ENCODE measurements around the gene GPRASP1.
"Not testable (repeated sequence)": the region's sequence is repeated elsewhere in the genome, so short reads cannot be mapped to it uniquely, and the experiment has no call there.

GPRASP1 gene

DNA sequence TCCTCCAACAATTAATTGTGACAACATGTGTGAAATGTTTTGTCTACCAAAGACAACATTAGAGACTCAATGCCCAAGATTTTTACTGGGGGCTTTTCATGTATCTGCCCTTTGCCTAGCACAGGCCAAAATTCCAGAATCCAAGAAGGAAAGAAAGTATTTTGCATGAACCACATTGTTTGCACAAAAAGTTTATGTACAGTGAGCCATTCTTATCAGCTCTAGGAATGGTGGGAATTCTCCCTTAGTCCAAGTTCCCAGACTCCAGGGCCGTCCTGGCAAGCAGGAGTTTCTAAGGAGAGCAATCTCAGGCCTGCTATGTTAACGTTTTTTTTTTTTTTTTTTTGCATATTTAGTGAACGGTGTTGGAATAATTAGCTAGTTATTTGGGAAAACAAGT lies 21.6 kb downstream of the GPRASP1 start:
- H3K27ac Mint-ChIP-seq: no peak overlapping the region
- H3K4me1 Mint-ChIP-seq: no peaks in the 10 kb centered on the region
- H3K4me3 Mint-ChIP-seq: no peak overlapping the region
- DNase-seq (ENCODE audit: low spot score in 2 of 2): no peak
- no peaks in the 10 kb centered on the region for H3K36me3 Mint-ChIP-seq
- ATAC-seq: no peak
- peaks cover 3% of the 10 kb centered on the region for H3K9me3 Mint-ChIP-seq

DNA sequence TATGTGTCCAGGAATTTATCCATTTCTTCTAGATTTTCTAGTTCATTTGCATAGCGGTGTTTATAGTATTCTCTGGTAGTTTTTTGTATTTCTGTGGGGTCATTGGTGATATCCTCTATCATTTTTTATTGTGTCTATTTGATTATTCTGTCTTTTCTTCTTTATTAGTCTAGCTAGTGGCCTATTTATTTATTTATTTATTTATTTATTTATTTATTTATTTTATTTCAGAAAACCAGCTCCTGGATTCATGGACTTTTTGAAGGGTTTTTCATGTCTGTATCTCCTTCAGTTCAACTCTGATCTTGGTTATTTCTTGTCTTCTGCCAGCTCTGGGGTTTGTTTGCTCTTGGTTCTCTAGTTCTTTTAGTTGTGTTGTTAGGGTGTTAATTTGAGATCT lies 26.2 kb downstream of the GPRASP1 start:
- not testable (repeated sequence) for ATAC-seq; H3K4me1 Mint-ChIP-seq; DNase-seq (ENCODE audit: low spot score in 2 of 2); H3K27ac Mint-ChIP-seq; H3K36me3 Mint-ChIP-seq; H3K9me3 Mint-ChIP-seq; H3K4me3 Mint-ChIP-seq

DNA sequence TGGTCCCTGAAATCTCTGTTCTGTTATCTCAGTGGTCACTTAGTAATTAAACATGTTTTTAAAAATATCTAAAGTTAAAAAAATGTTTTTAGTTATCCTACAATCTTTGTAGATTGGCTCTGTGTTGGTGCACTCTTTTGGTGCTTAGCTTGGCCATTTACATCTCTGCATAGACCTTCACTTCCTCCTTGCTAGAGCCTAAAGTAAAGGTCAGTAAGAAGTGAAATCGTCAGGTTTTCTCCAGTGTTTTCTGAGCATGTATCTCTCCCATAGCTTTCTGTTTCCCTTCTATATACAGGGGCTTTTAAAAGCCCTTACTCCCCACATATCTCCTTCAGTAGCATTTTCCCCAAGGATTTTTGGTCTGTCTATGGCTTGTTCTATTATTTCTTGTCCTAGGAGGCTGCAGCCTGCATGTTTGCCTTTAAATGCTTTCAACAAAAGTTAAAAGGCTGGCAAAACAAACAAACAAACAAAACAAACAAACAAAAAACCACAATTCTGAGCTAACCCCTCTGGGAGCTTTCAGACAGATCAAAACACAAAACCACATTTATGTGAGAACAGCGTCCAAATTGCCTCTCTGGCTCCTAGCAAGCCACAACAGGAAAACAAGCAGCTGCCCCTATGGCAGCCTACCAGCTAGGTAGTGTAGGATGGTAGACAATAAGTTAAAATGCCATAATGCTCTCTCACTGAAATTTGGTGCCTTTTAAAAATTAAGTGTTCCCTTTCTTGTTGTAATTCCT lies 33.7 kb downstream of the GPRASP1 start:
- ATAC-seq: no peak
- H3K4me1 Mint-ChIP-seq: peaks cover 16% of the 10 kb centered on the region
- no peak overlapping the region for H3K27ac Mint-ChIP-seq
- no peak overlapping the region for H3K4me3 Mint-ChIP-seq
- H3K36me3 Mint-ChIP-seq: no peaks in the 10 kb centered on the region
- DNase-seq (ENCODE audit: low spot score in 2 of 2): no peak
- peaks cover 7% of the 10 kb centered on the region for H3K9me3 Mint-ChIP-seq

DNA sequence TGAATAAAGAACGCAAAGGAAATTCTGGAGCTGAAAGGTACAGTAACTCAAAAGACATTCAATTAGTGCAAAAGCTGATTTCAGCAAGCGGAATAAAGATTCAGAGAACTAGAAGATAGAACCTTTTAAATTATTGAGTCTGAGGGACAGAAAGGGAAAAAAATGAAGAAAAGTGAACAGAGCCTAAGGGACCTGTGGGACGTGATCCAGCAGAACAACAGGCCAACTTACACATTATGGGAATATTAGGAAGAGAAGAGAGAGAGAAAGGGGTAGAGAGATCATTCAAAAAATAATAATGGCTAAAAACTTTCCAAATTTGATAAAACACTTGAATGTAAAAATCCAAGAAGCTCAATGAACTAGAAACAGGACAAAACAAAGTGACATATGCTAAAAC lies 43.5 kb downstream of the GPRASP1 start:
- Mint-ChIP-seq H3K36me3 (no peaks in the 10 kb centered on the region), H3K9me3 (peaks cover 2% of the 10 kb centered on the region), H3K4me1 (no peaks in the 10 kb centered on the region), H3K27ac (no peak overlapping the region), H3K4me3 (no peak overlapping the region)
- DNase-seq (ENCODE audit: low spot score in 2 of 2) (no peak), ATAC-seq (no peak)

DNA sequence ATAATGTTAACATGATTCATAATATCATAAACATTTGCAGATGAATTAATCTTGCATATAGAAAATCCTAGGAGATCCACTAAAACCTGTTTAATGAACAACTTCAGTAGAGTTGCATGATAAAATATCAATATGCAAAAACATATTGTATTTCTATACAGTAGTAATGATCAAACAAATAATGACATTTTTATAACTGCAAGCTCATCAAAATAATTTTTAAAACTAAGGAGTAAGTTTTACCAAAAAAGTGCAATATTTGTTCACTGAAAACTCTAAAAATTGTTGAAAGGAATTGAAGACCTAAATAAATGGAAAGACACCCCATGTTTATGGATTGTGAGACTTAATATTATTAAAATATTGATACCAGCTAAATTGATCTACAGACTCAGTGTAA lies 45.0 kb downstream of the GPRASP1 start:
- Mint-ChIP-seq H3K27ac (no peak overlapping the region), H3K9me3 (peaks cover 2% of the 10 kb centered on the region), H3K4me3 (no peak overlapping the region), H3K36me3 (no peaks in the 10 kb centered on the region), H3K4me1 (no peaks in the 10 kb centered on the region)
- DNase-seq (ENCODE audit: low spot score in 2 of 2) (no peak), ATAC-seq (no peak)

DNA sequence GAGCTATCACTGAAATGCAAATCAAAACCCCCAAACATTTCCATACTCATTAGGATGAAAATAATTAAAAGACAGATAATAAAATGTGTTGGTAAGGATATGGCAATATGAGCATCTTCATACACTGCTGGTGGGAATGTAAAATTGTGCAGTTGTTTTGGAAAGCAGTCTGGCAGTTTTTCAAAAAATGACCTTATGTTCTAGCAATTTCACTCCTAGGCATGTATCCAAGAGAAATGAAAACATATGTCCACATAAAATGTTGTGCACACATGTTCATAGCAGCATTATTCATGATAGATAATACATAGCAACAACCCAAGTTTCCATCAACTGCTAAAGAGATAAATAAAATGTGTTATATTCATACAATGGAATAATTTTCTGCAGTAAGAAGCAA lies 46.2 kb downstream of the GPRASP1 start:
- H3K36me3 Mint-ChIP-seq: no peaks in the 10 kb centered on the region
- no peak overlapping the region for H3K4me3 Mint-ChIP-seq
- ATAC-seq (no peak), DNase-seq (ENCODE audit: low spot score in 2 of 2) (no peak)
- no peaks in the 10 kb centered on the region for H3K4me1 Mint-ChIP-seq
- H3K9me3 Mint-ChIP-seq: peaks cover 5% of the 10 kb centered on the region
- no peak overlapping the region for H3K27ac Mint-ChIP-seq
